Memory B cell (primary cell): ENCODE results near the gene GCC2.
A peak's percentile ranks its signal among the peaks of the same experiment; 100 is the strongest.

Experiments
- ATAC-seq: fragments of 150-1000 bp; cut with Tn5 transposase; 2 replicates; pipeline ENCODE4 v1.10.0; 2021; ENCODE audit warnings: low read depth, mild to moderate bottlenecking, moderate library complexity
- DNase-seq, 2 donors: peaks; one replicate each; pipeline ENCODE4 v3.0.0; 2022; ENCODE audit warnings: low spot score in 2 of 2
- H3K27ac Mint-ChIP-seq: one replicate; pipeline ENCODE4 v1.8.0; 2022; ENCODE audit warnings: mild to moderate bottlenecking, moderate library complexity, mixed read lengths
- H3K27me3 Mint-ChIP-seq: one replicate; pipeline ENCODE4 v1.8.0; 2022; ENCODE audit warnings: mixed read lengths
- H3K36me3 Mint-ChIP-seq: one replicate; pipeline ENCODE4 v1.8.0; 2022; ENCODE audit warnings: mild to moderate bottlenecking, mixed read lengths
- H3K4me1 Mint-ChIP-seq: one replicate; pipeline ENCODE4 v1.8.0; 2022; ENCODE audit warnings: mixed read lengths
- H3K4me3 Mint-ChIP-seq: one replicate; pipeline ENCODE4 v1.8.0; 2022; ENCODE audit warnings: mild to moderate bottlenecking, moderate library complexity, mixed read lengths
- H3K9me3 Mint-ChIP-seq: one replicate; pipeline ENCODE4 v1.8.0; 2022; ENCODE audit warnings: mixed read lengths

The GCC2 gene, protein sequence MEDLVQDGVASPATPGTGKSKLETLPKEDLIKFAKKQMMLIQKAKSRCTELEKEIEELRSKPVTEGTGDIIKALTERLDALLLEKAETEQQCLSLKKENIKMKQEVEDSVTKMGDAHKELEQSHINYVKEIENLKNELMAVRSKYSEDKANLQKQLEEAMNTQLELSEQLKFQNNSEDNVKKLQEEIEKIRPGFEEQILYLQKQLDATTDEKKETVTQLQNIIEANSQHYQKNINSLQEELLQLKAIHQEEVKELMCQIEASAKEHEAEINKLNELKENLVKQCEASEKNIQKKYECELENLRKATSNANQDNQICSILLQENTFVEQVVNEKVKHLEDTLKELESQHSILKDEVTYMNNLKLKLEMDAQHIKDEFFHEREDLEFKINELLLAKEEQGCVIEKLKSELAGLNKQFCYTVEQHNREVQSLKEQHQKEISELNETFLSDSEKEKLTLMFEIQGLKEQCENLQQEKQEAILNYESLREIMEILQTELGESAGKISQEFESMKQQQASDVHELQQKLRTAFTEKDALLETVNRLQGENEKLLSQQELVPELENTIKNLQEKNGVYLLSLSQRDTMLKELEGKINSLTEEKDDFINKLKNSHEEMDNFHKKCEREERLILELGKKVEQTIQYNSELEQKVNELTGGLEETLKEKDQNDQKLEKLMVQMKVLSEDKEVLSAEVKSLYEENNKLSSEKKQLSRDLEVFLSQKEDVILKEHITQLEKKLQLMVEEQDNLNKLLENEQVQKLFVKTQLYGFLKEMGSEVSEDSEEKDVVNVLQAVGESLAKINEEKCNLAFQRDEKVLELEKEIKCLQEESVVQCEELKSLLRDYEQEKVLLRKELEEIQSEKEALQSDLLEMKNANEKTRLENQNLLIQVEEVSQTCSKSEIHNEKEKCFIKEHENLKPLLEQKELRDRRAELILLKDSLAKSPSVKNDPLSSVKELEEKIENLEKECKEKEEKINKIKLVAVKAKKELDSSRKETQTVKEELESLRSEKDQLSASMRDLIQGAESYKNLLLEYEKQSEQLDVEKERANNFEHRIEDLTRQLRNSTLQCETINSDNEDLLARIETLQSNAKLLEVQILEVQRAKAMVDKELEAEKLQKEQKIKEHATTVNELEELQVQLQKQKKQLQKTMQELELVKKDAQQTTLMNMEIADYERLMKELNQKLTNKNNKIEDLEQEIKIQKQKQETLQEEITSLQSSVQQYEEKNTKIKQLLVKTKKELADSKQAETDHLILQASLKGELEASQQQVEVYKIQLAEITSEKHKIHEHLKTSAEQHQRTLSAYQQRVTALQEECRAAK (N-terminal part only)

GRCh38 chr2:108448678-108449409 is at the start of gene GCC2:
TSS of gene GCC2 (plus strand) at chr2:108449206. CDS start at chr2:108449275, 69 bp downstream.
- peak within 1 kb of the TSS; percentile 97 for H3K4me3 Mint-ChIP-seq
- H3K27me3 Mint-ChIP-seq, result no peaks in the 10 kb centered on the region
- H3K4me1 Mint-ChIP-seq, result peaks cover 23% of the 10 kb centered on the region
- H3K36me3 Mint-ChIP-seq, result peaks cover 12% of the 10 kb centered on the region
- DNase-seq, result peak; percentile 96 to 98
- no peaks in the 10 kb centered on the region for H3K9me3 Mint-ChIP-seq
- peak within 1 kb of the TSS; percentile 95 for H3K27ac Mint-ChIP-seq
- ATAC-seq, result peak; percentile 97

GRCh38 chr2:108399479-108399878 is 49.5 kb upstream of the GCC2 start:
- peaks cover 9% of the 10 kb centered on the region for H3K9me3 Mint-ChIP-seq
- no peak overlapping the region for H3K27ac Mint-ChIP-seq
- no peak for DNase-seq

GRCh38 chr2:108401800-108402199 is 47.2 kb upstream of the GCC2 start:
- no peaks in the 10 kb centered on the region for H3K4me1 Mint-ChIP-seq
- no peaks in the 10 kb centered on the region for H3K27me3 Mint-ChIP-seq
- peaks cover 5% of the 10 kb centered on the region for H3K36me3 Mint-ChIP-seq
- no peak overlapping the region for H3K4me3 Mint-ChIP-seq
- ATAC-seq, result no peak
- H3K9me3 Mint-ChIP-seq, result peaks cover 17% of the 10 kb centered on the region
- H3K27ac Mint-ChIP-seq, result no peak overlapping the region
- DNase-seq, result no peak

More at GRCh38 chr2:108399479-108399878, 49.5 kb upstream of the GCC2 start:
- H3K36me3 Mint-ChIP-seq, result peaks cover 5% of the 10 kb centered on the region
- H3K4me3 Mint-ChIP-seq, result no peak overlapping the region
- H3K4me1 Mint-ChIP-seq, result no peaks in the 10 kb centered on the region
- no peak for ATAC-seq
- H3K27me3 Mint-ChIP-seq, result no peaks in the 10 kb centered on the region

DNA sequence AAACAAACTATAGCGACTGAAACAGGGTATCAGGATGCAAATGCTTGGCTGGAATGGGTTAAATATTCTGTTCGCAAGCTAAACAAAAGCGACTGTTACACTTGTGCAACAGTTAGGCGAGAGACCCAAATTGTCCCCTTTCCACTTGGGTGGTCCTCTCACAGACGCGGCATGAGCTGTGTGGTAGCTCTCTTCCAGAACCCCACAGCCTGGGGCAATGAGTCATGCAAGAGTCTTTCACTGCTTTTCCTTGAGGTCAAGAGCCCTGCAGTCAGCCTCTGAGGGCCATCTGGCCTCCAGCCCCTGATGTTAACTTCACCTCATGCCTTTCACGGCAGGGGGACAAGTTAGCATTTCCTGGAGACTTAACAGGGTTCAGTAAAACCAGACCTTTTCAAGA is 45.5 kb upstream of the GCC2 start:
- no peaks in the 10 kb centered on the region for H3K4me1 Mint-ChIP-seq
- ATAC-seq (no peak), DNase-seq (no peak)
- H3K27ac Mint-ChIP-seq, result no peak overlapping the region
- peaks cover 15% of the 10 kb centered on the region for H3K9me3 Mint-ChIP-seq
- peaks cover 2% of the 10 kb centered on the region for H3K36me3 Mint-ChIP-seq
- H3K27me3 Mint-ChIP-seq, result peaks cover 3% of the 10 kb centered on the region
- H3K4me3 Mint-ChIP-seq, result no peak overlapping the region

DNA sequence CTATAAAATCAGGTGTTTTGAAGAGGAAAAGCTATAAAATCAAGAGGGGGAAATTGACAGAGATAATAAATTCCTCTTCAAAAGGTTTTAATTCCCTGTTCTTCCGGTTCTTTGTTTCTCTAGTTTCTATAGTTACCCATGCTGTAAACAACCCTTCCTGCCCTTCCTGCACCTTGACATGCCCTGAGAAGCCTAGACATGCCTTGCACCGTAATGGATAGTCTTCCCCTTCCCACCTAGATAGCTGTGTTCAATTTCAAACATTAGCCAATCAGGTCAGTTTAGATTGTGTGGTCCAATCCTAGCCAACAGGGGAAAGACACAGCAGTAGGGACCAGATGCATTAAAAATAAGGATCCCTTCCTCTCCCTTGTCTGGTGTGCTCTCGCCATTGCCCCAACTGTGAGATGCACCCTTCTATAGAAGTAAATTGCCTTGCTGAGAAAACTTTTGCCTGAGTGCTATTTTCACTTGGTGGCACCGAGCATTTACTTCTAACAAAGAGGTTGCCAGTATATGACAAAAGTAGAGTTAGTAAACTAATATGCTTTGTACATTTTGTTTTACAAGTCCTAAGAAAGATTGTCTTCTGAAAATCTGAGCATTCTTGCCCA is 44.1 kb upstream of the GCC2 start:
- peaks cover 13% of the 10 kb centered on the region for H3K9me3 Mint-ChIP-seq
- no peak overlapping the region for H3K4me3 Mint-ChIP-seq
- no peak overlapping the region for H3K27ac Mint-ChIP-seq
- ATAC-seq (no peak), DNase-seq (no peak)
- peaks cover 2% of the 10 kb centered on the region for H3K36me3 Mint-ChIP-seq
- peaks cover 10% of the 10 kb centered on the region for H3K27me3 Mint-ChIP-seq
- H3K4me1 Mint-ChIP-seq, result no peaks in the 10 kb centered on the region

DNA sequence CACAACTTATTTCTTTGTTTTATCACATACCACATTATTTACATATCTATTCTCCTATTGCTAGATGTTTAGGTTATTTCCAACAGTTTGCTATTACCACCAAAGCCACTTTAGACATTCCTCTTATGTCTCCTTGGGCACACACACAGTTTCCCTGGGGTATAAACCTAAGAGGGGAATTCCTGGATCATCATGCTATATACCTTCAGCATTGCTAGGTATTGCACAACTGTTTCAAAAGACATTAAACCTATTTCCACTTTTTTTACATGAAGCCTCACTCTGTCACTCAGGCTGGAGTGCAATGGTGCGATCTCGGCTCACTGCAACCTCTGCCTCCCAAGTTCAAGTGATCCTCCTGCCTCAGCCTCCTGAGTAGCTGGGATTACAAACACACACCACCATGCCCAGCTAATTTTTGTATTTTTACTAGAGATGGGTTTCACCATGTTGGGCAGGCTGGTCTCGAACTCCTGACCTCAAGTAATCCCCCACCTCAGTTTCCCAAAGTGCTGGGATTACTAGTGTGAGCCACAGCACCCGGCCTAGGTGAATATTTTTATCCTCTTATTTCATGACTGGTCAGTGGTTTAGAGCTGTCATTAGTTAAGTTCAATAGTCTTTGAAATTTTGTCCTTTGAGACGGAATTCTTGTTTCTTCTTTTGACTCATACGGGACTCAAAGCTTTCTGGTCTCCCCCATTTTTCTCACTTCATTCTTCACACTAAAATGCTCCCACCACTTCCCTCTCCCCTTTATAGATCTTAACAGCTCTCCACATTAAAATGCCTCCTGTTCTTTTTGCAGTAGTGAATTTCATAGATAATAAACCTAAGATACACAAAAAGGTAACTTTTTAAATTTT is 40.9 kb upstream of the GCC2 start:
- ATAC-seq, result no peak
- peaks cover 10% of the 10 kb centered on the region for H3K27me3 Mint-ChIP-seq
- no peak overlapping the region for H3K27ac Mint-ChIP-seq
- peaks cover 2% of the 10 kb centered on the region for H3K36me3 Mint-ChIP-seq
- peaks cover 8% of the 10 kb centered on the region for H3K9me3 Mint-ChIP-seq
- no peak overlapping the region for H3K4me3 Mint-ChIP-seq
- H3K4me1 Mint-ChIP-seq, result no peaks in the 10 kb centered on the region
- no peak for DNase-seq

DNA sequence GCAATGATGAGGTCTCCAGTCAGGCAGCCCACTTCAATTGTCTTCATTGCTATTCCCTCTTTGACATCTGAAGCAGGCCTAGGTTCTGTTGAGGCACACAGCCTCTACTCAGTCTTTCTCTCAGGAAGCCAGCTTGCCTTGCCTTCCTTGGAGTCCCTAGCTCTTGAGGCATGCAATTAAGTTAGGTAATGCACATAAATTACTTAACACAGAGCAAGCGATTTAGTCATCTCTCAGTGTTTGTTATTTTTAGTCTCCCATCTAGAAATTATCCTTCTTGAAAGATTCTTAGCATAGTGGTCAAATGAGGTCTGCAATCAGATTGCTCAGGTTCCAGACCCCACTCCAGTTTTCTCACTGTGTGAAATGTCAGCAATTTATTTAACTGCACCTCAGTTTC is 39.2 kb upstream of the GCC2 start:
- no peak overlapping the region for H3K27ac Mint-ChIP-seq
- no peak overlapping the region for H3K4me3 Mint-ChIP-seq
- DNase-seq, result no peak
- no peak for ATAC-seq
- peaks cover 6% of the 10 kb centered on the region for H3K9me3 Mint-ChIP-seq
- H3K36me3 Mint-ChIP-seq, result peaks cover 2% of the 10 kb centered on the region
- no peaks in the 10 kb centered on the region for H3K4me1 Mint-ChIP-seq
- peaks cover 10% of the 10 kb centered on the region for H3K27me3 Mint-ChIP-seq

DNA sequence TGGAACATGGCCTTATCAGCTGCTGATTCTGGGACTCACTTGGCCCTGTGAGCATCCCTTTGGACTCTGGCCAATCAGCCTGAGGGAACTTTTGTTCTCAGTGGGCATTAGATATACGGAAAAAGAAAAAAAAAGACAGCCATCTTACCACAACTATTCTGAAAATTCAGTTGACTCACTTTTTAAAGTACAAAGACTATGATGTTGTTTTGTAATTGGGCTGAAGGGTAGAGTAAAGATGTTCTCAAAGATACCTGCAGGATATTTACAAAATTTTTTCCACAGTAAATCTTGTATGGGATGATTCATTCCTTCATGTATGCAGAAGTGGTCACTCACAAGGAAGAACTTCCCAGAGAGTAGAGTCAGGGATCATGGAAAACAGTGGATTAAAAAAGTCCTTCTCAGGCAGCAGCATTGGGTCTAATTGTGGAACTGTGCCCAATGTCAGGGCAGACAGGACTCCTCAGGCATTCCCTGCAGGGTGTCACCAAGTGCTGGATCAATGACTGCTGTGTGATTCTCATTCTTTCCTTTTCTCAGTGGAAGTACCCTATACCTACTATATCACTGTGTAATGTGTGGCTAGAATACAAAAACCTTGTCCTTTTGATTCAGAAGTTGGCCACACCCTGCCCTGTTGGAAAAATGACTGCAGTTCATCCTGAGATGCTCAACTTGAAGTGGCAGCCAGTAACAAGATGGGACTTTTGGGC is 35.9 kb upstream of the GCC2 start:
- no peaks in the 10 kb centered on the region for H3K9me3 Mint-ChIP-seq
- peaks cover 9% of the 10 kb centered on the region for H3K27me3 Mint-ChIP-seq
- H3K4me1 Mint-ChIP-seq, result no peaks in the 10 kb centered on the region
- ATAC-seq (no peak), DNase-seq (no peak)
- no peak overlapping the region for H3K4me3 Mint-ChIP-seq
- no peak overlapping the region for H3K27ac Mint-ChIP-seq
- H3K36me3 Mint-ChIP-seq, result no peaks in the 10 kb centered on the region

- ATAC-seq (no peak), DNase-seq (no peak)
- Mint-ChIP-seq H3K4me3 (no peak overlapping the region), H3K9me3 (no peaks in the 10 kb centered on the region), H3K36me3 (no peaks in the 10 kb centered on the region), H3K27ac (no peak overlapping the region), H3K4me1 (no peaks in the 10 kb centered on the region), H3K27me3 (peaks cover 7% of the 10 kb centered on the region)
These were observed 35.3 kb upstream of the GCC2 start for GRCh38 chr2:108413711-108414095.

DNA sequence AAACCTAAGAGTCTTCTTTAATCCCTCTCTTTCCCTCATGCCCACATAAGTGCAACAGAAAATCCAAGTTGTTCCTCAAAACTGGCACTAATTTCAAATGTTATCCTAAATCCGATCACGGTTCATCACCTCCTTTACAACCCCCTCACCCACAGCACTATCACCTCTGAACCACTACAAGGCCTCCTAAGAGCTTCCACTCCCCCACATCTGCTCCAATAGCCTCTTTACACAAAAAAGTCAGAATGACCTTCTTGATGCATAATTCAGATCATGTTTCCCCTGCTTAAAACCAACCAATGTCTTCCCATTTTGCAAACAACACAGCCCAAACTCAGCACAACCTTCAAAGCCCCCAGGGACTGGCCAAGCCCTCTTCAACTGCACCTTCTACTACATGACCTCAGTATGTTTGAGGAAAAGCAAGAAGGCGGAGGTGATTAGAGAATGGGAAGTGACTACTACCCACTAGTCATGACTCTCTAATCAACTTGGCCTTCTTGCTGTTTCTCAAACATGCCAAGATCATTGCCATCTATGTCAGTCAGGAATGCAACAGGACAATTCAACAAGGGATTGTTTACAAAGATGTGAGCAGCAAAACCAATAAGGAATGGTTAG is 34.6 kb upstream of the GCC2 start:
- ATAC-seq (no peak), DNase-seq (no peak)
- no peaks in the 10 kb centered on the region for H3K9me3 Mint-ChIP-seq
- no peak overlapping the region for H3K4me3 Mint-ChIP-seq
- no peaks in the 10 kb centered on the region for H3K36me3 Mint-ChIP-seq
- H3K27me3 Mint-ChIP-seq, result peaks cover 2% of the 10 kb centered on the region
- no peaks in the 10 kb centered on the region for H3K4me1 Mint-ChIP-seq
- H3K27ac Mint-ChIP-seq, result no peak overlapping the region

DNA sequence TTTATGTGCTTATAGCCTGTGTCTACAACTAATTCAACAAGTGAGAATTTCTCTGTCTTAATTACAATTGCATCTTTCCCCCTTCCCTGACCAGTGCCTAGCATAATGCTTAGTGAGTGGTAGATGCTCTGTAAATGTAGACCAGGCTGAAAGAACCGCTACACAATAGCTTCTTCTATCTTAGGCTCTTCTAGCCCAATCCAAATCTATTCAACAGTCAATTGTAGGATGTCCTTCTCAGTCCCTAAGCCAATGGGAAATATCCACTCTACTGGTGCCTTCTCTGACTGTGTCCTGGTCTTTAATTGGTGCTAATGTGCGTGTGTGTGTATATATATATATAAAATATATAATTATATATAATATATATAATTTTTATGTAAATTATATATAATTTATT is 34.1 kb upstream of the GCC2 start:
- H3K36me3 Mint-ChIP-seq, result no peaks in the 10 kb centered on the region
- DNase-seq (no peak), ATAC-seq (no peak)
- H3K27ac Mint-ChIP-seq, result no peak overlapping the region
- no peaks in the 10 kb centered on the region for H3K9me3 Mint-ChIP-seq
- H3K4me3 Mint-ChIP-seq, result no peak overlapping the region
- no peaks in the 10 kb centered on the region for H3K4me1 Mint-ChIP-seq
- H3K27me3 Mint-ChIP-seq, result no peaks in the 10 kb centered on the region
